HEK293T (cell line): Measurements from ENCODE around the gene PRAMEF33.
"Not testable (repeated sequence)": the region's sequence is repeated elsewhere in the genome, so short reads cannot be mapped to it uniquely, and the experiment has no call there.

Experiments used
- CTCF ChIA-PET: fragments of 350-600 bp; formaldehyde crosslinking; extraction: SDS; loops from one replicate; lab custom pipeline; 2021; ENCODE audit warnings: antibody characterized with exemption, inconsistent platforms; lab: Yijun Ruan, JAX
- POLR2A ChIA-PET: fragments of 350-600 bp; formaldehyde crosslinking; extraction: SDS; loops from one replicate; lab custom pipeline; 2020; ENCODE audit warnings: antibody characterized with exemption, inconsistent platforms; lab: Yijun Ruan, JAX
- DNase-seq: peaks from one replicate; pipeline ENCODE4 v3.0.0; 2012; ENCODE audit warnings: mixed read lengths; ENCODE audit errors: extremely low spot score

Gene PRAMEF33

GRCh38 chr1:13303239-13303638, at the start of gene PRAMEF33:
Gene PRAMEF33 (plus strand): TSS chr1:13303539. CDS start chr1:13305955, 2,416 bp downstream.
- POLR2A ChIA-PET, DNase-seq, CTCF ChIA-PET: not testable (repeated sequence)

GRCh38 chr1:13253898-13254297, 49.4 kb upstream of the PRAMEF33 start, which contains the start of gene PRAMEF5:
Gene PRAMEF5 (plus strand): TSS chr1:13254198. CDS start chr1:13259269, 5,071 bp downstream.
- CTCF ChIA-PET, POLR2A ChIA-PET, DNase-seq: not testable (repeated sequence)

- CTCF ChIA-PET, DNase-seq, POLR2A ChIA-PET: not testable (repeated sequence)
Measured at GRCh38 chr1:13265124-13265523, 38.2 kb upstream of the PRAMEF33 start.

- POLR2A ChIA-PET, DNase-seq, CTCF ChIA-PET: not testable (repeated sequence)
Measured at GRCh38 chr1:13277016-13277415, 26.3 kb upstream of the PRAMEF33 start.

GRCh38 chr1:13279617-13280016, 23.7 kb upstream of the PRAMEF33 start:
- DNase-seq, POLR2A ChIA-PET, CTCF ChIA-PET: not testable (repeated sequence)

- POLR2A ChIA-PET, DNase-seq, CTCF ChIA-PET: not testable (repeated sequence)
Measured at GRCh38 chr1:13285037-13285436, 18.3 kb upstream of the PRAMEF33 start, which contains the start of gene PRAMEF8. Gene PRAMEF8 (minus strand): TSS chr1:13285137. CDS start chr1:13284091, 1,046 bp downstream.

- CTCF ChIA-PET, DNase-seq, POLR2A ChIA-PET: not testable (repeated sequence)
Measured at GRCh38 chr1:13289030-13289429, 14.3 kb upstream of the PRAMEF33 start.

- CTCF ChIA-PET, POLR2A ChIA-PET, DNase-seq: not testable (repeated sequence)
Measured at GRCh38 chr1:13297216-13297931, 6.0 kb upstream of the PRAMEF33 start.

- DNase-seq, CTCF ChIA-PET, POLR2A ChIA-PET: not testable (repeated sequence)
Measured at GRCh38 chr1:13298699-13299098, 4.6 kb upstream of the PRAMEF33 start.

- CTCF ChIA-PET, POLR2A ChIA-PET, DNase-seq: not testable (repeated sequence)
Measured at GRCh38 chr1:13302197-13302596, 1.1 kb upstream of the PRAMEF33 start.

GRCh38 chr1:13315281-13315680, 11.9 kb downstream of the PRAMEF33 start, which contains the start of gene PRAMEF15:
Gene PRAMEF15 (plus strand): TSS chr1:13315581. CDS start chr1:13318408, 2,827 bp downstream.
- POLR2A ChIA-PET, DNase-seq, CTCF ChIA-PET: not testable (repeated sequence)

- POLR2A ChIA-PET, DNase-seq, CTCF ChIA-PET: not testable (repeated sequence)
Measured at GRCh38 chr1:13342496-13342895, 39.2 kb downstream of the PRAMEF33 start.

- POLR2A ChIA-PET, DNase-seq, CTCF ChIA-PET: not testable (repeated sequence)
Measured at GRCh38 chr1:13347034-13347433, 43.7 kb downstream of the PRAMEF33 start, which contains the start of gene PRAMEF14. Gene PRAMEF14 (minus strand): TSS chr1:13347134. CDS start chr1:13345314, 1,820 bp downstream.

- DNase-seq, CTCF ChIA-PET, POLR2A ChIA-PET: not testable (repeated sequence)
Measured at GRCh38 chr1:13353476-13353875, 50.1 kb downstream of the PRAMEF33 start.

- DNase-seq, POLR2A ChIA-PET, CTCF ChIA-PET: not testable (repeated sequence)
Measured at GRCh38 chr1:13354475-13354874, 51.1 kb downstream of the PRAMEF33 start.

- CTCF ChIA-PET: not testable (repeated sequence)
Measured at GRCh38 chr1:13356774-13357173, 53.4 kb downstream of the PRAMEF33 start.

More at GRCh38 chr1:13356774-13357173, 53.4 kb downstream of the PRAMEF33 start:
- POLR2A ChIA-PET, DNase-seq: not testable (repeated sequence)
